CD14-positive monocyte (primary cell): ENCODE results near the gene KSR1. TPM values are rescaled to one million over a fixed set of nuclear protein-coding genes. Genes with fewer than 3 reads are reported as not detected.

Source experiments
- DNase-seq, 3 donors: peaks; one replicate each; pipeline ENCODE4 v3.0.0-alpha.2; 2011 to 2022
- H2AFZ ChIP-seq: 2 replicates; pipeline ENCODE4 v1.6.0; 2012; ENCODE audit warnings: mild to moderate bottlenecking, low read depth, low read length, inconsistent platforms; ENCODE audit not compliant: insufficient read depth, poor library complexity, severe bottlenecking
- H3K27ac ChIP-seq, 2 donors: 1 replicate in 1 of 2; 2 replicates in 1 of 2; pipeline ENCODE4 v1.5.1; 2012 to 2013; ENCODE audit warnings: low read length in 2 of 2, control low read depth in 1 of 2, inconsistent platforms in 1 of 2, low read depth in 1 of 2, mild to moderate bottlenecking in 1 of 2
- H3K27me3 ChIP-seq, 2 donors: one replicate each; pipeline versions ENCODE4 v1.6.0 to v1.6.1; 2011 to 2013; ENCODE audit warnings: low read length in 2 of 2; ENCODE audit not compliant: control insufficient read depth in 2 of 2, insufficient read depth in 2 of 2
- H3K36me3 ChIP-seq, 2 donors: replicated peaks in 1 of 2; 1 replicate in 1 of 2; 2 replicates in 1 of 2; pipeline versions ENCODE4 v1.5.1 to v1.6.1; 2012 to 2013; ENCODE audit warnings: low read length in 2 of 2, control low read depth in 1 of 2, inconsistent platforms in 1 of 2, mild to moderate bottlenecking in 1 of 2; ENCODE audit not compliant: insufficient read depth in 2 of 2, control insufficient read depth in 1 of 2
- H3K4me1 ChIP-seq, 2 donors: 1 replicate in 1 of 2; 2 replicates in 1 of 2; pipeline versions ENCODE4 v1.5.1 to v1.6.1; 2012 to 2013; ENCODE audit warnings: low read length in 2 of 2, control low read depth in 1 of 2, inconsistent platforms in 1 of 2, mild to moderate bottlenecking in 1 of 2, moderate library complexity in 1 of 2; ENCODE audit not compliant: insufficient read depth in 2 of 2, control insufficient read depth in 1 of 2
- H3K4me2 ChIP-seq: replicated peaks from 2 replicates; pipeline ENCODE3; 2012; ENCODE audit warnings: low read length, moderate library complexity, mild to moderate bottlenecking; ENCODE audit not compliant: poor library complexity, severe bottlenecking; ENCODE audit errors: extremely low read depth
- H3K4me3 ChIP-seq, 3 experiments: fragments of 200-600 bp in 1 of 3; sonication (generic) in 1 of 3; replicated peaks in 1 of 3; 1 replicate in 2 of 3; 2 replicates in 1 of 3; pipeline ENCODE4 v1.5.1; 2011 to 2013; ENCODE audit warnings: low read length in 3 of 3, mild to moderate bottlenecking in 3 of 3, control low read depth in 2 of 3, low read depth in 2 of 3, inconsistent platforms in 1 of 3, moderate library complexity in 1 of 3
- H3K79me2 ChIP-seq: 2 replicates; pipeline ENCODE4 v1.6.0; 2012; ENCODE audit warnings: mild to moderate bottlenecking, control low read depth, inconsistent platforms, low read length, moderate library complexity; ENCODE audit not compliant: insufficient read depth
- H3K9ac ChIP-seq: 2 replicates; pipeline ENCODE4 v1.6.0; 2017; ENCODE audit warnings: low read length, mild to moderate bottlenecking; ENCODE audit not compliant: insufficient read depth, poor library complexity, severe bottlenecking
- H3K9me3 ChIP-seq, 2 donors: replicated peaks in 1 of 2; 1 replicate in 1 of 2; 2 replicates in 1 of 2; pipeline versions ENCODE4 v1.5.1 to v1.6.1; 2012 to 2013; ENCODE audit warnings: low read length in 2 of 2, control low read depth in 1 of 2; ENCODE audit not compliant: control insufficient read depth in 1 of 2, insufficient read depth in 1 of 2
- H4K20me1 ChIP-seq: 2 replicates; pipeline ENCODE4 v1.6.0; 2012; ENCODE audit warnings: mild to moderate bottlenecking, low read length, control low read depth, moderate library complexity; ENCODE audit not compliant: insufficient read depth
- H3K27ac Mint-ChIP-seq, 7 donors: one replicate each; pipeline ENCODE4 v1.8.0; 2020; ENCODE audit warnings: mild to moderate bottlenecking in 7 of 7, mixed read lengths in 7 of 7, moderate library complexity in 6 of 7, inconsistent platforms in 2 of 7
- H3K27me3 Mint-ChIP-seq, 3 donors: one replicate each; pipeline ENCODE4 v1.8.0; 2021 to 2022; ENCODE audit warnings: low read depth in 3 of 3, mild to moderate bottlenecking in 3 of 3, mixed read lengths in 3 of 3, moderate library complexity in 3 of 3, inconsistent platforms in 1 of 3
- H3K36me3 Mint-ChIP-seq, 2 donors: one replicate each; pipeline ENCODE4 v1.8.0; 2020; ENCODE audit warnings: mixed read lengths in 2 of 2, inconsistent platforms in 1 of 2, mild to moderate bottlenecking in 1 of 2
- H3K4me1 Mint-ChIP-seq: one replicate; pipeline ENCODE4 v1.8.0; 2020; ENCODE audit warnings: mild to moderate bottlenecking, mixed read lengths
- H3K4me3 Mint-ChIP-seq, 2 donors: one replicate each; pipeline ENCODE4 v1.8.0; 2020; ENCODE audit warnings: mild to moderate bottlenecking in 2 of 2, mixed read lengths in 2 of 2, moderate library complexity in 1 of 2
- H3K9me3 Mint-ChIP-seq, 7 donors: one replicate each; pipeline ENCODE4 v1.8.0; 2020 to 2022; ENCODE audit warnings: mixed read lengths in 7 of 7, mild to moderate bottlenecking in 6 of 7, moderate library complexity in 6 of 7, inconsistent platforms in 2 of 7
- CTCF ChIP-seq: fragments of 200-600 bp; IDR thresholded peaks from one replicate; pipeline ENCODE4 v1.8.0; 2022; ENCODE audit warnings: antibody characterized with exemption, mild to moderate bottlenecking
- WGBS: methylation state at CpG from one replicate; pipeline ENCODE4 v1.1.5; 2013; ENCODE audit warnings: missing lambda C conversion rate; ENCODE audit not compliant: insufficient coverage; 5-methylcytosine and 5-hydroxymethylcytosine counted together
- intact Hi-C, 2 donors: fragments of 100-400 bp; cut with micrococcal nuclease; formaldehyde crosslinking; loops; one replicate each; pipeline versions ENCODE4 v1.15.0 to v1.15.1; 2023
- polyA plus RNA-seq, 3 donors: library from polyadenylated mRNA; depleted of rRNA in 1 of 3; unstranded in 2 of 3; stranded (reverse) in 1 of 3; fragments of 300-500 nt in 2 of 3; fragments of >200 nt in 1 of 3; fragmentation: Illumina TruSeq in 2 of 3; gene quantifications; 1 replicate in 2 of 3; 2 replicates in 1 of 3; pipeline ENCODE4 v1.2.3, GENCODE V29; 2012 to 2021

Gene KSR1
- polyA plus RNA-seq, 3 donors = 1.2 to 111 (median 4.2) TPM

GRCh38 chr17:27549251-27549893, 93.1 kb downstream of the KSR1 start:
- 97% methylated on average over 9 of the region's 10 CpGs for WGBS
- no peaks in the 10 kb centered on the region for H3K27me3 ChIP-seq
- no peak for DNase-seq
- Mint-ChIP-seq H3K36me3 (peaks cover 34 to 40% of the 10 kb centered on the region in 2 donors), H3K4me3 (no peak overlapping the region), H3K4me1 (peaks cover 28% of the 10 kb centered on the region), H3K27me3 (peaks cover 1 to 5% (median 3%) of the 10 kb centered on the region in 3 donors), H3K27ac (no peak overlapping the region), H3K9me3 (no peaks in the 10 kb centered on the region)
- no peak overlapping the region for H3K9ac ChIP-seq
- H3K36me3 ChIP-seq = peaks cover 3 to 41% of the 10 kb centered on the region in 2 donors
- no peak overlapping the region for H3K4me2 ChIP-seq
- H4K20me1 ChIP-seq = peaks cover 97% of the 10 kb centered on the region
- no peaks in the 10 kb centered on the region for H3K9me3 ChIP-seq
- no peak overlapping the region for H3K4me3 ChIP-seq
- peaks cover 11 to 15% of the 10 kb centered on the region in 2 donors for H3K4me1 ChIP-seq
- no peak overlapping the region for H2AFZ ChIP-seq
- H3K79me2 ChIP-seq = peaks cover 42% of the 10 kb centered on the region
- H3K27ac ChIP-seq = no peak overlapping the region
- intact Hi-C loops = no loop called here
- no peak for TF ChIP-seq CTCF

- intact Hi-C loops = no loop called here
- Mint-ChIP-seq H3K27me3 (peaks cover 1 to 5% (median 2%) of the 10 kb centered on the region in 3 donors), H3K27ac (peak overlapping the region in 1 of 7 donors; percentile 40), H3K9me3 (no peaks in the 10 kb centered on the region), H3K4me3 (no peak overlapping the region), H3K4me1 (peaks cover 24% of the 10 kb centered on the region), H3K36me3 (peaks cover 40 to 45% of the 10 kb centered on the region in 2 donors)
- Histone ChIP-seq H3K9me3 (no peaks in the 10 kb centered on the region), H3K36me3 (peaks cover 3 to 41% of the 10 kb centered on the region in 2 donors), H4K20me1 (peaks cover 94% of the 10 kb centered on the region), H3K4me2 (no peak overlapping the region), H3K27ac (no peak overlapping the region), H3K9ac (no peak overlapping the region), H3K79me2 (peaks cover 34% of the 10 kb centered on the region), H3K4me3 (no peak overlapping the region), H3K4me1 (peaks cover 3 to 10% of the 10 kb centered on the region in 2 donors), H2AFZ (no peak overlapping the region), H3K27me3 (no peaks in the 10 kb centered on the region)
- TF ChIP-seq CTCF = no peak
- 97% methylated on average over 13 of the region's 13 CpGs for WGBS
- DNase-seq = no peak
These were observed 94.2 kb downstream of the KSR1 start for GRCh38 chr17:27550291-27550930.
